PC-3 (cell line): ENCODE results near the gene ATP13A4. TPM values are rescaled to one million over a fixed set of nuclear protein-coding genes. Genes with fewer than 3 reads are reported as not detected.

Experiments used
- ATAC-seq: fragments of 200-7000 bp; cut with Tn5 transposase; 2 replicates; pipeline ENCODE4 v1.9.1; 2020; ENCODE audit warnings: mild to moderate bottlenecking, moderate library complexity
- BruUV-seq: library from RNA; stranded (reverse); fragments of 400-500 nt; replicated peaks from 2 replicates; lab custom pipeline; 2021; lab: Mats Ljungman, UMichigan
- CTCF ChIA-PET: fragments of 300-600 bp; sonication (Branson Sonifier 250); formaldehyde crosslinking; loops from one replicate; lab custom pipeline; 2022; ENCODE audit warnings: antibody characterized with exemption; lab: Charles Lee
- POLR2A ChIA-PET: fragments of 300-600 bp; sonication (Branson Sonifier 250); formaldehyde crosslinking; loops from one replicate; lab custom pipeline; 2022; ENCODE audit warnings: antibody characterized with exemption; ENCODE audit not compliant: unreplicated experiment; lab: Charles Lee
- DNase-seq: peaks from one replicate; pipeline ENCODE4 v3.0.0-alpha.2; 2015
- H2AFZ ChIP-seq: fragments of 300-600 bp; sonication (generic); 2 replicates; pipeline ENCODE4 v1.6.0; 2016; ENCODE audit warnings: antibody characterized with exemption, low read length
- H3F3A ChIP-seq: fragments of 300-600 bp; sonication (generic); one replicate; pipeline ENCODE4 v1.6.0; 2017; ENCODE audit warnings: antibody characterized with exemption, low read length, control low read depth, mild to moderate bottlenecking; ENCODE audit not compliant: unreplicated experiment
- H3K27ac ChIP-seq: fragments of 300-600 bp; sonication (generic); 2 replicates; pipeline ENCODE4 v1.5.1; 2016; ENCODE audit warnings: mild to moderate bottlenecking, low read length
- H3K27me3 ChIP-seq: fragments of 300-600 bp; sonication (generic); 2 replicates; pipeline ENCODE4 v1.6.1; 2016; ENCODE audit warnings: low read length, mixed read lengths
- H3K36me3 ChIP-seq: fragments of 300-600 bp; sonication (generic); 2 replicates; pipeline ENCODE4 v1.6.1; 2016; ENCODE audit warnings: low read depth, mixed run types, low read length, mixed read lengths
- H3K4me1 ChIP-seq: fragments of 300-600 bp; sonication (generic); 2 replicates; pipeline ENCODE4 v1.5.1; 2016; ENCODE audit warnings: low read length; ENCODE audit not compliant: insufficient read depth
- H3K4me2 ChIP-seq: fragments of 300-600 bp; sonication (generic); 2 replicates; pipeline ENCODE4 v1.6.0; 2016; ENCODE audit warnings: low read length
- H3K4me3 ChIP-seq: fragments of 300-600 bp; sonication (generic); 2 replicates; pipeline ENCODE4 v1.5.1; 2016; ENCODE audit warnings: mild to moderate bottlenecking, low read length, mixed read lengths
- H3K79me2 ChIP-seq: fragments of 300-600 bp; sonication (generic); 2 replicates; pipeline ENCODE4 v1.6.1; 2017; ENCODE audit warnings: low read length, mixed read lengths
- H3K9ac ChIP-seq: fragments of 300-600 bp; sonication (generic); 2 replicates; pipeline ENCODE4 v1.6.0; 2016; ENCODE audit warnings: mild to moderate bottlenecking, low read length
- H3K9me2 ChIP-seq: fragments of 300-600 bp; sonication (generic); replicated peaks from 2 replicates; pipeline ENCODE4 v1.6.1; 2016; ENCODE audit warnings: mixed run types, low read length, mixed read lengths
- H3K9me3 ChIP-seq: fragments of 300-600 bp; sonication (generic); 2 replicates; pipeline ENCODE4 v1.6.1; 2016; ENCODE audit warnings: low read length, mixed read lengths
- H4K20me1 ChIP-seq: fragments of 300-600 bp; sonication (generic); 2 replicates; pipeline ENCODE4 v1.6.1; 2016; ENCODE audit warnings: low read length, mixed read lengths
- EZH2 ChIP-seq: fragments of 300-600 bp; sonication (generic); IDR thresholded peaks from one replicate; pipeline ENCODE4 v1.6.1; 2017; ENCODE audit warnings: antibody characterized with exemption, mild to moderate bottlenecking, low read length; ENCODE audit not compliant: unreplicated experiment
- EZH2phosphoT487 ChIP-seq: fragments of 300-600 bp; sonication (generic); IDR thresholded peaks from 2 replicates; pipeline ENCODE4 v1.6.1; 2018; ENCODE audit warnings: mild to moderate bottlenecking, antibody characterized with exemption, low read length, borderline replicate concordance
- intact Hi-C: fragments of 100-400 bp; cut with micrococcal nuclease; formaldehyde crosslinking; loops from 2 replicates; pipeline ENCODE4 v1.9.0; 2023
- total RNA-seq: library from RNA; depleted of rRNA; stranded (reverse); fragments of >200 nt; gene quantifications from 2 replicates; pipeline ENCODE4 v1.2.3, GENCODE V29; 2014
- TF ChIP-seq, protein P1 (sequence below): fragments of 300-600 bp; sonication (generic); conservative IDR thresholded peaks from 2 replicates; pipeline ENCODE4 v1.5.1; 2017; ENCODE audit warnings: antibody characterized with exemption, low read depth, mild to moderate bottlenecking, low read length

Gene ATP13A4
- total RNA-seq, 1 experiment from 2014 or later: not detected

DNA sequence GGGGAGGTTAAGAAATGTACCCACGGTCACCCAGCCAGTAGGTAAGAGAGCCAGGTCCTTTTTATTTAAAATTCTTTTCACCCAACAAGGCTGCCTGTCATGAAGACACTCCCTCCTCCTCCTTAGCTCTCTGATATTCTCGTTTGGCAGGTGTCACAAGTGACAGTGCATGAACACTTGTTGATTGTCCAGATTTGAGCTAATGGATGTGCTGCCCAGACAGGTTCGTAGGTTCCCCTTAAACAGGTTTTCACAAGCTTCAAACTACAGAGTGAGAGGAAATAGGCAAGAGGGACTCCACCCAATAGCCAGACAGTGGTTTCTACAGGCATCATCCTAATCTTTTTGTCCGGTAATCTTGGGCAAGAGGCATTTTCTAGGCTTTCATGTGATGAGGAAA lies 32.2 kb downstream of the ATP13A4 start:
- no peaks in the 10 kb centered on the region for H3K79me2 ChIP-seq
- H3K27ac ChIP-seq: no peak overlapping the region
- H3K27me3 ChIP-seq: peaks cover 54% of the 10 kb centered on the region
- no peak overlapping the region for H2AFZ ChIP-seq
- CTCF ChIA-PET: no interaction called here
- DNase-seq: no peak
- TF ChIP-seq EZH2phosphoT487 (no peak), EZH2 (no peak)
- TF ChIP-seq, protein P1, sequence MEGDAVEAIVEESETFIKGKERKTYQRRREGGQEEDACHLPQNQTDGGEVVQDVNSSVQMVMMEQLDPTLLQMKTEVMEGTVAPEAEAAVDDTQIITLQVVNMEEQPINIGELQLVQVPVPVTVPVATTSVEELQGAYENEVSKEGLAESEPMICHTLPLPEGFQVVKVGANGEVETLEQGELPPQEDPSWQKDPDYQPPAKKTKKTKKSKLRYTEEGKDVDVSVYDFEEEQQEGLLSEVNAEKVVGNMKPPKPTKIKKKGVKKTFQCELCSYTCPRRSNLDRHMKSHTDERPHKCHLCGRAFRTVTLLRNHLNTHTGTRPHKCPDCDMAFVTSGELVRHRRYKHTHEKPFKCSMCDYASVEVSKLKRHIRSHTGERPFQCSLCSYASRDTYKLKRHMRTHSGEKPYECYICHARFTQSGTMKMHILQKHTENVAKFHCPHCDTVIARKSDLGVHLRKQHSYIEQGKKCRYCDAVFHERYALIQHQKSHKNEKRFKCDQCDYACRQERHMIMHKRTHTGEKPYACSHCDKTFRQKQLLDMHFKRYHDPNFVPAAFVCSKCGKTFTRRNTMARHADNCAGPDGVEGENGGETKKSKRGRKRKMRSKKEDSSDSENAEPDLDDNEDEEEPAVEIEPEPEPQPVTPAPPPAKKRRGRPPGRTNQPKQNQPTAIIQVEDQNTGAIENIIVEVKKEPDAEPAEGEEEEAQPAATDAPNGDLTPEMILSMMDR: no peak
- no peak for ATAC-seq
- H3K9ac ChIP-seq: no peak overlapping the region
- no peaks in the 10 kb centered on the region for H3K9me3 ChIP-seq
- H3K4me1 ChIP-seq: no peaks in the 10 kb centered on the region
- H4K20me1 ChIP-seq: no peaks in the 10 kb centered on the region
- intact Hi-C loops: no loop called here
- POLR2A ChIA-PET: no interaction called here
- no peak overlapping the region for H3K4me2 ChIP-seq
- no peaks in the 10 kb centered on the region for H3F3A ChIP-seq
- no peaks in the 10 kb centered on the region for H3K36me3 ChIP-seq
- no TSS peak for BruUV-seq
- H3K9me2 ChIP-seq: no peaks in the 10 kb centered on the region
- no peak overlapping the region for H3K4me3 ChIP-seq

DNA sequence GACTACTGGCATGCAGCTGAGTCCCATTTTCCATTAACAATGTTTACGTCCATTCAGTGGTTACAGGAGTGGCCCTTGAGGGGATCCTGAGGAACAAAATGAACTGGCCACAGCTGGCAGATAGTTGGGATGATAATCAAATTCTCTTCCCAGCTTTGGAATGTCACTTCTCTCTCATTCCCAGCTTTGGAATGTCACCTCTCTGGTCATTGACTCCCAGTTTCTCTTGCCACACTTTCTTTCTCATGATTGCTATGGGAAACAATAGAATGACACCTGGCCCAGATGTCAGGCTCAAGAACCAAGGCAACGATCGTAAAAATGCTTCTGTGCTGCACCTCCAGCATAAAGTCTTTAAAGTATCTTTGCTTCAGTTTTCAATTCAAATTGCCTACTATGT lies 34.0 kb downstream of the ATP13A4 start:
- H3K4me1 ChIP-seq: no peaks in the 10 kb centered on the region
- no peak overlapping the region for H3K9ac ChIP-seq
- H4K20me1 ChIP-seq: no peaks in the 10 kb centered on the region
- H3K27ac ChIP-seq: no peak overlapping the region
- ATAC-seq (no peak), DNase-seq (no peak)
- H3K9me3 ChIP-seq: no peaks in the 10 kb centered on the region
- no peak overlapping the region for H2AFZ ChIP-seq
- POLR2A ChIA-PET: no interaction called here
- TF ChIP-seq, protein P1: no peak
- TF ChIP-seq EZH2phosphoT487 (no peak), EZH2 (no peak)
- intact Hi-C loops: no loop called here
- H3K4me3 ChIP-seq: no peak overlapping the region
- no peaks in the 10 kb centered on the region for H3F3A ChIP-seq
- peaks cover 69% of the 10 kb centered on the region for H3K27me3 ChIP-seq
- no peak overlapping the region for H3K4me2 ChIP-seq
- no peaks in the 10 kb centered on the region for H3K79me2 ChIP-seq
- no peaks in the 10 kb centered on the region for H3K36me3 ChIP-seq
- CTCF ChIA-PET: no interaction called here
- BruUV-seq: no TSS peak
- no peaks in the 10 kb centered on the region for H3K9me2 ChIP-seq

DNA sequence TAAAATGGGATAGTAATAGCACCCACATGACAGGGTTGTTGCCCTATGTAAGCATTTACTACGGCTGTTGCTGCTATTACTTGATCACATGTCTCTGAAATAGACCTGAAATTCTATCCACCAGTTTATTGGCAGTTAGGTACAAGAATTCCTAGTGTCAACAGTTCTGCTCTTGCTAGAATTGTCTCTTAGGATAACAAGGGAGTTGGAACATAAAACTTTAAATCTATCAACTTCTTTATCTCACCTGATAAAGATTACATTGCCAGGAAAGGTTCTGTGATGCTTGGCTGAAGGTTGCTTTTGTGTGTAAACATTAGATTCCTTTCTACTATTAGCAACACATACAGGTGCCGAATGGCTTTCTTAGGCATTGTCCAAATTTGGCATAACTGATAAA lies 38.7 kb downstream of the ATP13A4 start:
- ChIA-PET POLR2A (no interaction called here), CTCF (no interaction called here)
- H3K4me3 ChIP-seq: no peak overlapping the region
- peaks cover 86% of the 10 kb centered on the region for H3K27me3 ChIP-seq
- H3K4me1 ChIP-seq: no peaks in the 10 kb centered on the region
- BruUV-seq: no TSS peak
- no peaks in the 10 kb centered on the region for H3K9me3 ChIP-seq
- no peak overlapping the region for H2AFZ ChIP-seq
- H3K36me3 ChIP-seq: no peaks in the 10 kb centered on the region
- ATAC-seq: no peak
- H3K79me2 ChIP-seq: no peaks in the 10 kb centered on the region
- H4K20me1 ChIP-seq: no peaks in the 10 kb centered on the region
- TF ChIP-seq EZH2phosphoT487: no peak
- TF ChIP-seq, protein P1: no peak
- no peak for TF ChIP-seq EZH2
- no peaks in the 10 kb centered on the region for H3K9me2 ChIP-seq
- DNase-seq: no peak
- H3K9ac ChIP-seq: no peak overlapping the region
- H3K27ac ChIP-seq: no peak overlapping the region
- H3F3A ChIP-seq: no peaks in the 10 kb centered on the region
- no peak overlapping the region for H3K4me2 ChIP-seq
- intact Hi-C loops: no loop called here
